Measurements from ENCODE around the gene CYBC1.

DNA sequence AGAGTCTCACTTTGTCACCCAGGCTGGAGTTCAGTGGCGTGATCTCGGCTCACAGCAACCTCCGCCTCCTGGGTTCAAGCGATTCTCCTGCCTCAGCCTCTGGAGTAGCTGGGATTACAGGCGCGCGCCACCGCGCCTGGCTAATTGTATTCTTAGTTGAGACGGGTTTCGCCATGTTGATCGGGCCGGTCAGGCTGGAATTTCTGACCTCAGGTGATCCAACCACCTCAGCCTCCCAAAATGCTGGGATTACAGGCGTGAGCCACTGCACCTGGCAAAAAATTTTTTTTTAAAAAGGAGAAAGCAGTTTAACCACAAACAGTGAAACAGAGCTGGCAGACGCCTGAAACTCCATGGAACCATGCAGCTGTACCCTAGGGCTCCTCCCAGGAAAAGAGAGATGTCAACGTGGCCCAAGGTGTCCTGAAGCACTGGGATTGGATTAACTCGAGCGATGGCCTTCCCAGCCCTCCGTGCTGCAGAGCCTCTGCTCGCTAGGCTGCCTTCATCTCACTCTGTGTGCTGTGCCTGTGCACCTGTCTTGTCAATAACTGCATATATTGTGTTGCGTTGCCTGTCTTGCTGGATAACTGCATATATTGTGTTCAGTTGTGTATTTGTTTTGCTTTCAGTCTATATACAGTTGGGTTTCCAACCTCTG lies 39.4 kb upstream of the CYBC1 start:
- TF ChIP-seq, protein P1, sequence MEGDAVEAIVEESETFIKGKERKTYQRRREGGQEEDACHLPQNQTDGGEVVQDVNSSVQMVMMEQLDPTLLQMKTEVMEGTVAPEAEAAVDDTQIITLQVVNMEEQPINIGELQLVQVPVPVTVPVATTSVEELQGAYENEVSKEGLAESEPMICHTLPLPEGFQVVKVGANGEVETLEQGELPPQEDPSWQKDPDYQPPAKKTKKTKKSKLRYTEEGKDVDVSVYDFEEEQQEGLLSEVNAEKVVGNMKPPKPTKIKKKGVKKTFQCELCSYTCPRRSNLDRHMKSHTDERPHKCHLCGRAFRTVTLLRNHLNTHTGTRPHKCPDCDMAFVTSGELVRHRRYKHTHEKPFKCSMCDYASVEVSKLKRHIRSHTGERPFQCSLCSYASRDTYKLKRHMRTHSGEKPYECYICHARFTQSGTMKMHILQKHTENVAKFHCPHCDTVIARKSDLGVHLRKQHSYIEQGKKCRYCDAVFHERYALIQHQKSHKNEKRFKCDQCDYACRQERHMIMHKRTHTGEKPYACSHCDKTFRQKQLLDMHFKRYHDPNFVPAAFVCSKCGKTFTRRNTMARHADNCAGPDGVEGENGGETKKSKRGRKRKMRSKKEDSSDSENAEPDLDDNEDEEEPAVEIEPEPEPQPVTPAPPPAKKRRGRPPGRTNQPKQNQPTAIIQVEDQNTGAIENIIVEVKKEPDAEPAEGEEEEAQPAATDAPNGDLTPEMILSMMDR (IDR thresholded peaks at IDR 0.05; ENCODE audit: insufficient read depth, low read length): no peak
- TF ChIP-seq POLR2AphosphoS5 (IDR thresholded peaks at IDR 0.05; ENCODE audit: low read depth): no peak
- TF ChIP-seq, protein P2, sequence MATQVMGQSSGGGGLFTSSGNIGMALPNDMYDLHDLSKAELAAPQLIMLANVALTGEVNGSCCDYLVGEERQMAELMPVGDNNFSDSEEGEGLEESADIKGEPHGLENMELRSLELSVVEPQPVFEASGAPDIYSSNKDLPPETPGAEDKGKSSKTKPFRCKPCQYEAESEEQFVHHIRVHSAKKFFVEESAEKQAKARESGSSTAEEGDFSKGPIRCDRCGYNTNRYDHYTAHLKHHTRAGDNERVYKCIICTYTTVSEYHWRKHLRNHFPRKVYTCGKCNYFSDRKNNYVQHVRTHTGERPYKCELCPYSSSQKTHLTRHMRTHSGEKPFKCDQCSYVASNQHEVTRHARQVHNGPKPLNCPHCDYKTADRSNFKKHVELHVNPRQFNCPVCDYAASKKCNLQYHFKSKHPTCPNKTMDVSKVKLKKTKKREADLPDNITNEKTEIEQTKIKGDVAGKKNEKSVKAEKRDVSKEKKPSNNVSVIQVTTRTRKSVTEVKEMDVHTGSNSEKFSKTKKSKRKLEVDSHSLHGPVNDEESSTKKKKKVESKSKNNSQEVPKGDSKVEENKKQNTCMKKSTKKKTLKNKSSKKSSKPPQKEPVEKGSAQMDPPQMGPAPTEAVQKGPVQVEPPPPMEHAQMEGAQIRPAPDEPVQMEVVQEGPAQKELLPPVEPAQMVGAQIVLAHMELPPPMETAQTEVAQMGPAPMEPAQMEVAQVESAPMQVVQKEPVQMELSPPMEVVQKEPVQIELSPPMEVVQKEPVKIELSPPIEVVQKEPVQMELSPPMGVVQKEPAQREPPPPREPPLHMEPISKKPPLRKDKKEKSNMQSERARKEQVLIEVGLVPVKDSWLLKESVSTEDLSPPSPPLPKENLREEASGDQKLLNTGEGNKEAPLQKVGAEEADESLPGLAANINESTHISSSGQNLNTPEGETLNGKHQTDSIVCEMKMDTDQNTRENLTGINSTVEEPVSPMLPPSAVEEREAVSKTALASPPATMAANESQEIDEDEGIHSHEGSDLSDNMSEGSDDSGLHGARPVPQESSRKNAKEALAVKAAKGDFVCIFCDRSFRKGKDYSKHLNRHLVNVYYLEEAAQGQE (IDR thresholded peaks at IDR 0.05; ENCODE audit: insufficient replicate concordance, low read depth): no peak

Measured in HL-60 (cell line).